ENCODE results near the gene ISOC1. TPM values are rescaled to one million over a fixed set of nuclear protein-coding genes. Genes with fewer than 3 reads are reported as not detected.
A peak's percentile ranks its signal among the peaks of the same experiment; 100 is the strongest.

The ISOC1 gene
- total and polyA plus RNA-seq, 2 donors (not counting 1 experiment from before 2014, with no cell fraction given), result 7.5 to 10.6 TPM

- no peak overlapping the region for H3K9ac ChIP-seq (ENCODE audit: low read length)
- ChIA-PET POLR2A (no interaction called here), CTCF (interaction anchor here (1.2 kb wide), 1 partner anchor 28 kb away, joined by 3 read pairs; no protein-coding TSS in a partner anchor)
- TF ChIP-seq CTCF (IDR thresholded peaks at IDR 0.05), result no peak
- no peak for TF ChIP-seq EZH2 (IDR thresholded peaks at IDR 0.05; ENCODE audit: borderline replicate concordance, insufficient read depth, low read depth, low read length, poor library complexity, severe bottlenecking)
- no peak overlapping the region for H3K4me2 ChIP-seq (replicated peaks; ENCODE audit: low read depth, low read length, poor library complexity, severe bottlenecking)
- H3K9me3 Mint-ChIP-seq (ENCODE audit: insufficient read depth), result no peaks in the 10 kb centered on the region
- no peak overlapping the region for H3K27ac ChIP-seq (ENCODE audit: low read length in 2 of 2)
- no peak overlapping the region for H3K27ac Mint-ChIP-seq
- ATAC-seq (ENCODE audit: low read depth) (no peak), DNase-seq (no peak)
- H3K27me3 ChIP-seq (replicated peaks in 1 of 4; ENCODE audit: control extremely low read depth in 1 of 4, control insufficient read depth in 3 of 4, insufficient read depth in 4 of 4, low read length in 3 of 4), result peaks cover 0 to 3% (median 2%) of the 10 kb centered on the region in 4 experiments
- peaks cover under 1% of the 10 kb centered on the region for H4K20me1 ChIP-seq (ENCODE audit: control insufficient read depth, insufficient read depth, low read length, poor library complexity, severe bottlenecking)
- peaks cover 10 to 13% of the 10 kb centered on the region in 2 donors for H3K4me1 ChIP-seq (ENCODE audit: control insufficient read depth in 2 of 2, insufficient read depth in 2 of 2, low read length in 2 of 2)
- no peaks in the 10 kb centered on the region for H3K36me3 ChIP-seq (replicated peaks in 1 of 2; ENCODE audit: control extremely low read depth in 1 of 2, control insufficient read depth in 1 of 2, extremely low read depth in 1 of 2, insufficient read depth in 2 of 2, low read length in 1 of 2)
- no peak overlapping the region for H2AFZ ChIP-seq (ENCODE audit: insufficient read depth, low read depth, low read length, poor library complexity, severe bottlenecking)
- peaks cover 30% of the 10 kb centered on the region for H3K79me2 ChIP-seq (ENCODE audit: control insufficient read depth, insufficient read depth, low read length)
- intact Hi-C loops (cut with micrococcal nuclease), result no loop called here
- no peaks in the 10 kb centered on the region for H3K9me3 ChIP-seq (ENCODE audit: control extremely low read depth in 1 of 3, control insufficient read depth in 2 of 3, insufficient read depth in 1 of 3, low read length in 2 of 3)
- 97% methylated on average over 3 of the region's 8 CpGs for WGBS (ENCODE audit: insufficient coverage)
- peaks cover 19% of the 10 kb centered on the region for H3K4me1 Mint-ChIP-seq
- H3K4me3 ChIP-seq (ENCODE audit: control extremely low read depth in 1 of 5, extremely low read depth in 1 of 5, insufficient read depth in 1 of 5, low read depth in 2 of 5, low read length in 4 of 5), result no peak overlapping the region
- peak overlapping the region; percentile 51 for H3K4me3 Mint-ChIP-seq
- peaks cover 9% of the 10 kb centered on the region for H3K27me3 Mint-ChIP-seq
Observed at GRCh38 chr5:129096382-129096991, 1.9 kb downstream of the ISOC1 start.

GRCh38 chr5:129097498-129098296 lies 3.1 kb downstream of the ISOC1 start:
- no peak overlapping the region for H3K4me2 ChIP-seq (replicated peaks; ENCODE audit: low read depth, low read length, poor library complexity, severe bottlenecking)
- H3K27ac ChIP-seq (ENCODE audit: low read length in 2 of 2), result no peak overlapping the region
- H2AFZ ChIP-seq (ENCODE audit: insufficient read depth, low read depth, low read length, poor library complexity, severe bottlenecking), result no peak overlapping the region
- ChIA-PET CTCF (no interaction called here), POLR2A (no interaction called here)
- 97% methylated on average over 10 of the region's 11 CpGs for WGBS (ENCODE audit: insufficient coverage)
- TF ChIP-seq CTCF (IDR thresholded peaks at IDR 0.05) (no peak), EZH2 (IDR thresholded peaks at IDR 0.05; ENCODE audit: borderline replicate concordance, insufficient read depth, low read depth, low read length, poor library complexity, severe bottlenecking) (no peak)
- peaks cover 30% of the 10 kb centered on the region for H3K79me2 ChIP-seq (ENCODE audit: control insufficient read depth, insufficient read depth, low read length)
- H3K9ac ChIP-seq (ENCODE audit: low read length), result no peak overlapping the region
- ATAC-seq (ENCODE audit: low read depth) (no peak), DNase-seq (no peak)
- H3K27ac Mint-ChIP-seq, result no peak overlapping the region
- no peak overlapping the region for H3K4me3 Mint-ChIP-seq
- no peaks in the 10 kb centered on the region for H3K27me3 Mint-ChIP-seq
- no peaks in the 10 kb centered on the region for H3K36me3 ChIP-seq (replicated peaks in 1 of 2; ENCODE audit: control extremely low read depth in 1 of 2, control insufficient read depth in 1 of 2, extremely low read depth in 1 of 2, insufficient read depth in 2 of 2, low read length in 1 of 2)
- H3K9me3 Mint-ChIP-seq (ENCODE audit: insufficient read depth), result no peaks in the 10 kb centered on the region
- H3K27me3 ChIP-seq (replicated peaks in 1 of 4; ENCODE audit: control extremely low read depth in 1 of 4, control insufficient read depth in 3 of 4, insufficient read depth in 4 of 4, low read length in 3 of 4), result peaks cover 0 to 2% (median 0%) of the 10 kb centered on the region in 4 experiments
- H3K4me3 ChIP-seq (ENCODE audit: control extremely low read depth in 1 of 5, extremely low read depth in 1 of 5, insufficient read depth in 1 of 5, low read depth in 2 of 5, low read length in 4 of 5), result no peak overlapping the region
- H3K4me1 Mint-ChIP-seq, result peaks cover 19% of the 10 kb centered on the region
- H4K20me1 ChIP-seq (ENCODE audit: control insufficient read depth, insufficient read depth, low read length, poor library complexity, severe bottlenecking), result peaks cover 6% of the 10 kb centered on the region
- H3K9me3 ChIP-seq (ENCODE audit: control extremely low read depth in 1 of 3, control insufficient read depth in 2 of 3, insufficient read depth in 1 of 3, low read length in 2 of 3), result no peaks in the 10 kb centered on the region
- peaks cover 10 to 13% of the 10 kb centered on the region in 2 donors for H3K4me1 ChIP-seq (ENCODE audit: control insufficient read depth in 2 of 2, insufficient read depth in 2 of 2, low read length in 2 of 2)
- intact Hi-C loops (cut with micrococcal nuclease), result no loop called here
